Activated naive CD8-positive, alpha-beta T cell treated with anti-CD3 and anti-CD28 coated beads, Interleukin-2, amount 10 ng/mL, durations not matched to agents 7 days and 5 days (primary cell): ENCODE data around the gene SEPTIN1. TPM values are rescaled to one million over a fixed set of nuclear protein-coding genes. Genes with fewer than 3 reads are reported as not detected.

ENCODE experiments used
- ATAC-seq: fragments of 150-1000 bp; cut with Tn5 transposase; one replicate; pipeline ENCODE4 v1.10.0; 2021; ENCODE audit warnings: low read depth, moderate library complexity
- POLR2A ChIA-PET: fragments of 350-600 bp; sonication (Branson Sonifier 250); formaldehyde crosslinking; loops from one replicate; lab custom pipeline; 2021; ENCODE audit warnings: antibody characterized with exemption; lab: Charles Lee
- DNase-seq: peaks from one replicate; pipeline ENCODE4 v3.0.0; 2021
- H3K27ac Mint-ChIP-seq: one replicate; pipeline ENCODE4 v1.8.0; 2022; ENCODE audit warnings: mild to moderate bottlenecking, mixed read lengths
- H3K27me3 Mint-ChIP-seq: one replicate; pipeline ENCODE4 v1.8.0; 2022; ENCODE audit warnings: mild to moderate bottlenecking, moderate library complexity, mixed read lengths
- H3K36me3 Mint-ChIP-seq: one replicate; pipeline ENCODE4 v1.8.0; 2021; ENCODE audit warnings: mild to moderate bottlenecking, mixed read lengths
- H3K4me1 Mint-ChIP-seq: one replicate; pipeline ENCODE4 v1.8.0; 2021; ENCODE audit warnings: mixed read lengths
- H3K4me3 Mint-ChIP-seq: one replicate; pipeline ENCODE4 v1.8.0; 2022; ENCODE audit warnings: mild to moderate bottlenecking, moderate library complexity, mixed read lengths
- H3K9me3 Mint-ChIP-seq: one replicate; pipeline ENCODE4 v1.8.0; 2021; ENCODE audit warnings: mixed read lengths
- total RNA-seq, 2 experiments: library from RNA; stranded (reverse); gene quantifications; one replicate each; pipeline ENCODE4 v1.2.3, GENCODE V29; 2021

Gene SEPTIN1
- total RNA-seq, 2 experiments from 2014 or later: 293 to 318 TPM

DNA sequence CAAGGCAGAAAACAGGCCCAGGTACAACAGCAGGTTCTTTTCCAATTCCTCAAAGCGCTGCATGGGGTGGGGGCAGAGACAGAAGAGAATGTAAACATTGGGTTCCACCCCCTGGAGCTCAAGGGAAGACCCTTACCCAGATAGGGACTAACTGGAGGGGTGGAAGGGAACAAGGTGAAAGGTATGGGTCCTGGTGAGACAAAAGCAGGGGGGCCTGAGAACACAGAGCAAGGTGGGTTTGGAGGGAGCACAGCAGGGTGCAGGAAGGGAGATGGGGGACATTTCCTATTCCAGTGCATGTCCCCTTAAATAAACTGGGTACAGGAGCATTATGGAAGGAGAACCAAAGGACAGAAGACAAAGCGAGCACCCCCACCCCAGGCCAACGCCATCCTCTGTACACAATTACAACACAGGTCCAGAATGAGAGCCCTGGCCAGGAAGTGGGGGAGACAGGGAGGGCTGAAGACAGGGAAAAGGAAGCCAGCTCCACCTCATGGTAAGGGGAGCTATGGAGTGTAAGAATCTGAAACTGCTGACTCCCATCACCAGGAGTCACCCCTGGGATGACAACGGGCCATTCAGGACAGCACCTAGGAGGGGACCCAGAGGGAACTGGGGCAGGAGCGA, 25.2 kb downstream of the SEPTIN1 start:
- DNase-seq: no peak
- Mint-ChIP-seq H3K4me3 (no peak overlapping the region), H3K27me3 (no peaks in the 10 kb centered on the region), H3K9me3 (no peaks in the 10 kb centered on the region), H3K27ac (peak overlapping the region; percentile 22), H3K36me3 (peaks cover 18% of the 10 kb centered on the region), H3K4me1 (peaks cover 29% of the 10 kb centered on the region)
- POLR2A ChIA-PET: interaction anchor here (0.7 to 1.5 kb wide), 6 partner anchors 10 to 172 kb away, joined by 3 to 6 read pairs (median 4); partner anchors contain the start of genes TBC1D10B and ZNF771
- ATAC-seq: no peak

DNA sequence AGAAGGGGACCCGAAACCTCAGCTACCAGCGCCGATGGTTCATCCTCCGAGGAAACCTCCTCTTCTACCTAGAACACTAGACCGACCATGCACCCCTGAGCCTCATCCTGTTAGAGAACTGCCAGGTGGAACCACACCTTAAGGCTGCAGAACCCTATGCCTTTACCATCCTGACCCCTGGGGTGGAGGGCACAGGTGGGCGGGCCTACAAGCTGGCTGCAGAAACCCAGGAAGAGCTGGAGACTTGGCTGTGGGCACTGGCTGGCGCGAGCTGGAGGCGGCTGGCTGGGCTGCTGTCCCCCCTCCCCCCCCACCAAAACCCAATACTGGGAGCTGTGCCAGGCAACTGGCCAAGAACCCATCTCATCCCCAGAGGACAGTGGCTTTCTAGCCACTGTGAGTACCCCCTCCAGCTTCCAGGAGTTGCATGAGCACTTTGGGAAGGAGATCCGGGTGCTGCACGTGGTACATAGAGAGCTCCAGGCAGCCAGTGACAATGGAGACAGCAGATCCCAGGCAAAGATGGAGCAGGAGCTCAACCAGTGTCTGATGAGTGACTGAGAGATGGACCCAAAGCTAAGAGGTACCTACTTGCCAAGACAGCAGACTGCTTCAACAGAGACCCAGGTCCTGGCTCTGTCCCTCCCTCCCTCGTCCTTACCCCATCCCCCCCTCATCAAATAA, 25.8 kb downstream of the SEPTIN1 start:
- POLR2A ChIA-PET: interaction anchor here (0.7 to 1.5 kb wide), 7 partner anchors 13 to 171 kb away, joined by 3 to 6 read pairs (median 5); partner anchors contain the start of genes SEPTIN1, TBC1D10B and ZNF771
- Mint-ChIP-seq H3K9me3 (no peaks in the 10 kb centered on the region), H3K4me1 (peaks cover 30% of the 10 kb centered on the region), H3K27ac (peak overlapping the region; percentile 87), H3K4me3 (peak overlapping the region; percentile 94), H3K27me3 (no peaks in the 10 kb centered on the region), H3K36me3 (peaks cover 17% of the 10 kb centered on the region)
- ATAC-seq: no peak
- DNase-seq: no peak

DNA sequence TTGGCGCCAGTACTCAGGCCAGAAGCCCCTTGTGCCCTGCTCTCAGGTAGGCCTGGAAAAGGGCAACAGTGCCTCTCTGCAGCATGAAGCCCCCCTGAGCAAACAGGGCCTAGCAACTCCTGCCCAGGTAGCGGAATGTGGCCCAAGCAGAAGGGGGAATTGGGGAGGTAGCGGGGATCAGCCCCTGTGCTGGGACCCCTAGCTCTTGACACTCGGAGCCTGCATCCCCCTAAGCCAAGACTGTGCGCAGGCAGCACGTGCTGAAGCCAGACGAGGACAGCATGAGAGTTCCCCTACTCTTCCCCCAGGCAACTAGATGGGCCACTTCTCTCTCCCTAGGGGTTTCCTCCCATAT, 26.4 kb downstream of the SEPTIN1 start:
- ATAC-seq: no peak
- Mint-ChIP-seq H3K27me3 (no peaks in the 10 kb centered on the region), H3K4me3 (peak overlapping the region; percentile 94), H3K36me3 (peaks cover 16% of the 10 kb centered on the region), H3K27ac (peak overlapping the region; percentile 87), H3K4me1 (peaks cover 28% of the 10 kb centered on the region), H3K9me3 (no peaks in the 10 kb centered on the region)
- no peak for DNase-seq
- POLR2A ChIA-PET: interaction anchor here (1.1 to 2.0 kb wide), 7 partner anchors 9 to 263 kb away, joined by 4 to 9 read pairs (median 5); partner anchors contain the start of genes SEPTIN1 and TBC1D10B

DNA sequence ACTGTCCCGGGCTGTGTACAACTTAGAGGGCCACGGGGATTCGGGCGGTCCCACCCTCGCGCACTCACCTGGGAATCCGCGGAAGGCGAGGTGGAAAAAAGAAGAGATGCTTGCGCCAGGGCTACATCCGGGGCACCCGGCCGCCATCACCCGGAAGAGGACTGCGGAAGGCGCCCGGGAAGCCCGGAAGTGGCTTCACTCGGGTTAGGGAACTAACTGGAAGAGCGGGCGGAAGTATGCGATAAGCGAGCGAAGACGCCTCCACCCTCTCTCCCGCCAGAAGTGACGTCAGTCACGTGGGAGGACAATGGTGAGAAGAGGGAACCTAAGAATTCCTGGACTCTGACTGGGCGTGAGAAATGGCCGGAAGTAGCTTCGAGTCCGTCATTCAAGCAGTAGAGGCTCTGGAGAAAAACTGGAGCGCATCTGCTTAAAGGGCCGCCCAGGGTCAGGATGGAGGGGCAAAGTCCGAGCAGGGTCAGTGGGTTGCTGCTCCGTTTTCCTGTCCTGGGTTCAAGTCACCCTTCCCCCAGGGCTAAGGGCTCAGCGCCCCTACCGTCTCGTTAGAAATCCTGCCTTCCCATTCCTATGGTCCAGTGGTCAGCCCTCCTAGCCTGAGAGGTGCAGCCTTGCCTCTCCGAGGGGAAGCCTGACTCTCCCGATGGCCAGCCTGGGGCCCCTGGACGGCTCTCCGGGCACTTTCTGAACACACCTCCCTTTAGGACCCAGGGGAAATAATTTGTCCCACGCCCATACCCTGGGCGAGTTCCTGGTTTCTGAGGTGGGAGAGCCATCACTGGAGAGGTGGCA, 27.0 kb downstream of the SEPTIN1 start, which contains the start of gene CD2BP2:
Gene CD2BP2, minus strand, starts transcription at position 165 of the 810 bp plus-strand sequence. CDS start 627 bp downstream, outside the sequence.
- Mint-ChIP-seq H3K36me3 (peaks cover 13% of the 10 kb centered on the region), H3K9me3 (no peaks in the 10 kb centered on the region), H3K4me3 (peak within 1 kb of the TSS; percentile 94), H3K4me1 (peaks cover 31% of the 10 kb centered on the region), H3K27me3 (no peaks in the 10 kb centered on the region), H3K27ac (peak within 1 kb of the TSS; percentile 90)
- ATAC-seq (peak; percentile 81), DNase-seq (peak; percentile 88)
- POLR2A ChIA-PET: interaction anchor here (1.1 to 2.7 kb wide), 10 partner anchors 9 to 263 kb away, joined by 4 to 13 read pairs (median 6); partner anchors contain the start of genes SEPTIN1, TBC1D10B and ZNF48

DNA sequence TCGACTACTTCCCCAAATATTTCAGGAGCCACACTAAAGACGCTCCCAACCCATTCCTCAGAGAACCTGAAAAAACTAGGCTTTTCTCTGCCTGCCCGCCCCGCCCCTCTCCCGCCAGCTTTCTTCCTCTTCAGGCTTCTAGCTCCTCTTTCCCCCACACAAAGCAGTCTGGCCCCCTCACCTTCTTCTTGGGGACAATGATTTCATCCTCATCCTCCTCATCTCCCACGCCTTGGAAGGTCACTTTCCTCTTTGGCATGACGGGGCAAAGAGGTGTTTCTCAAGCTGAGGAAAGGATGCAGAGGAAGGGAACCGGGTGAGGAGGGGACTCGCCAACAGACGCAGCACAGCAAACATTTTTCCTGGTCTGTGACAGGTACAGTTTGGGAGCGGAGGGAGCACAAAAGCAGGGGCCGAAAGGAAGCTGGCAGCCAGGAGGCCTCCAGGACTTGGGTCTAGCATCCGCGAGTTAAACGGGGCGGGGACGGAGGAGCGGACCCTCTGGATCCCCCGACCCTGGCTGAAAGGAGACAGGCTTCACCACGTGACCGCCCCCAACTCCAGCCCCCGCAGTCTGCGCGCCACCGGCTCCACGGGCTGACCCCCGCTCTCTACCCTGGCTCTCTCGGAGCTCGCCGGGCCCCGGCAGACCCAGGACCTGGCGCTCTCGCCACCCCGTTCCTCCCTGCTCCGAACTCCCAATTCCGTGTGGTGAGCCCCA, 27.8 kb downstream of the SEPTIN1 start:
- POLR2A ChIA-PET: interaction anchor here (0.6 to 2.7 kb wide), 12 partner anchors 8 to 262 kb away, joined by 3 to 13 read pairs (median 6); partner anchors contain the start of genes SEPTIN1, TBC1D10B and ZNF48
- Mint-ChIP-seq H3K27ac (peak overlapping the region; percentile 90), H3K4me1 (peaks cover 37% of the 10 kb centered on the region), H3K27me3 (no peaks in the 10 kb centered on the region), H3K9me3 (no peaks in the 10 kb centered on the region), H3K36me3 (peaks cover 15% of the 10 kb centered on the region), H3K4me3 (peak overlapping the region; percentile 94)
- ATAC-seq: peak; percentile 42
- no peak for DNase-seq

DNA sequence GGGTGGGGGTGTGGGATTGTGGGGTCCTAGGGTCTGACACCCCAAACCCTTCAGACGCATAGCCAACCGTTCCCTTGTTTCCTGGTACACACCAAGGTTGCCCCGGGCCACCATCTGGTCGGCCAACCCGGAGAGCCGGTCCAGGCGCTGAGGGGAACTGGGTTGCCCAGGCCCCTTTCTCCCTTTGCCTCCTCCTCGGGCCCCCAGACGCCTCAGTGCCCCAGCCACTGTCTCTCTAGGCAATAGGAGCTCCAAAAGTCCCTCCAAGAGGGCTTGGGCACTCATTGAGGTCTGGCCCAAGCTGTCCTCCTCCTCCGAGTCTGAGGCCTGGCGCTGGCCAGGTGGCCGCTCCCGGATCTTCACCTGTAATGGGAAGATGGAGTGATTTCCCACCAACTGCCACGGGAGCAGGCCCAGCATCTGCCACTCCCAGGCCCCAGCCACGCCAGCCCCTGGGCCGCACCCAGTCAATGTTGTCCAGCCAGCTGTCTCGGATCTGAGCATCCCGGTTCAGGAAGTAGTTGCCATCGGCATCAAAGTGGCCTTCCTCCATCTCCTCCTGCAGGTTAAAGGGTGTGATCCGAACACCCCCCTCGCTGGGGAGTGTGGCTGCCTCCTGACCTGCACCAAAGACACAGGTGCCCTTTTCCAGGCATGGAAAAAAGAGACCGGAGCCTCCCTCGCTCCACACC, 28.8 kb downstream of the SEPTIN1 start:
- peaks cover 19% of the 10 kb centered on the region for H3K36me3 Mint-ChIP-seq
- H3K4me1 Mint-ChIP-seq: peaks cover 44% of the 10 kb centered on the region
- POLR2A ChIA-PET: interaction anchor here (1.2 to 2.7 kb wide), 6 partner anchors 7 to 56 kb away, joined by 5 to 13 read pairs (median 8); partner anchors contain the start of genes SEPTIN1 and TBC1D10B
- H3K27ac Mint-ChIP-seq: no peak overlapping the region
- H3K27me3 Mint-ChIP-seq: no peaks in the 10 kb centered on the region
- no peak for DNase-seq
- H3K4me3 Mint-ChIP-seq: peak overlapping the region; percentile 94
- no peak for ATAC-seq
- no peaks in the 10 kb centered on the region for H3K9me3 Mint-ChIP-seq

DNA sequence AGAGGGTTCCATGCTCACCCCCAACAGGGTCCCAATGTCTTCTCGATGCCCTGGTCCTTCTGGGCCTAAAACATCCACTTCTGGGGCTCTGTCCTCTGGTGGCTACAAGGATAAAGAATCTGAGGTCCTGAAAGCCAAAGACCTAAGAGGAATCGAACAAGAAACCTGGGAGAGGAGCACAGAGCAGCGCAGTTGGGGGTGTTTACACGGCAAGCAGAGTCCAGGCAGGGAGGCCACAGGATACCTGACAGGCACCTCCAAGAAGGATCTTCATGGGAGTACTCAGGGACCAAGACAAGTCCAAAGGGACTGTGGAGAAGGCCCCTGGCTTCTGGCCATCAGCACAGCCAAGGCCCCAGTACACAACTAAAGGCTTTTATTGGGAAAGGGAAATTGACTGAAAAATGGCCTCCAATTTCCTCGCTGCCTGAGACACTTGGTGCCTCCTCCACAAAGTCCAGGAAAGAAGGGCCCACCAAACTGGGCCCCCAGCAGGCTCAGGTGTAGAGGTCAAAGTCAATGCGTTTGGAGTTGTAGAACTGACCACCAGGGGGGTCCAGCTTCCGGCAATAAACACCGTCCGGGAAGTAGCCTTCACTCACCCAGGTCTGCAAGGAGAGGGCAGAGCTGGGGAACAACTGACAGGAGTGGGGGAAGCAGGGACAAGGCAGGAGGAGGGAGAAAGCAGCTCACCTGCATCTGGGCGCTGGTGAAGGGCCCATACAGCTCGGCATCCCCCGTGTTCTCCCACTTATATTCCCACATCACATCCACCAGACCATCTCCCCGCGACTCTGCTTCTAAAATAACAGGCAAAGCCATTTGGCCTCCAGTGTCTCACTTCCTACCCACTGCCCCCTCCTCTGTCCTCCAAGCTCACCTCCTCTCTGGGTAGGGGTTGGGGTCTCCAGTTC, 29.6 kb downstream of the SEPTIN1 start:
- POLR2A ChIA-PET: interaction anchor here (2.7 kb wide), 1 partner anchor 17 kb away, joined by 13 read pairs; no protein-coding TSS in a partner anchor
- H3K27ac Mint-ChIP-seq: no peak overlapping the region

DNA sequence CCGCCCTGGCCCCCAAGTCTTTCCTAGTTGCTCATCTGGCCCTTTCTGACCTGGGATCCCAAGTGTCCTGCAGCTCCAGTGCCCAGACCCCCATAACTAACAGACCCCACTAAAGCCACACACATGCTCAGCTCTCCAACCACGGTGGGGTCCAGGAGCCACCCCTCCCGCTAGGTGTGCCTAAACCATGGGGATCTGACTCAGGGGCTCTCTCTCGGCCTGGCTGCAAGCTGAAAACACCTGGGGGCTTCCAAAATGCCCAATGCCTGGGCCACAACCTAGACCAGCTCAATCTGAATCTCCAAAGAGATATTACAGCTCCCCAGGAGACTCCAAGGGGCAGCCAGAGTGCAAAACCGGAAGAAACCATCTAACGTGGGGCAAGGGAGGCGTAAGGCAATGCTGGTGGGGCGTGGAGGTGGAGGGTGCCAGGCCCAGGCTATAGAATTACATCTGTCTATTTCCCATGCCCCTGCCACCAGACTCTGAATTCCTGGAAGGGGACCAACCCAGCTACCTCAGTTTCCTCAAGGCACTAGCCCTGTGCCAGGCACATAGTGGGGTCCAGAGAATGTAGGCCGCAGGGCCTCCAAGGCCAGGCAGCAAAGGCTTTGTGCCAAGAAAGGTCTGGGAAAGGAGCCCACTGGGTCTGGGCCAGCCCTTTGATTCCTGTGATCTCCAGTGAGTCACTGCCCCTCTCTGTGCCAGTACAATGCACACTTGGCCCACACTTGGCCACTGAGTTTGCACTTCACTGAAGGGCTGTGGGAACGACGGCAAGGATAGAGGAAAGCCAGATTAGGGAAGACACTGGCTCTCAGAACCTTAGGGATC, 30.6 kb downstream of the SEPTIN1 start:
- ATAC-seq (no peak), DNase-seq (no peak)
- Mint-ChIP-seq H3K4me3 (no peak overlapping the region), H3K36me3 (peaks cover 19% of the 10 kb centered on the region), H3K27me3 (no peaks in the 10 kb centered on the region), H3K4me1 (peaks cover 40% of the 10 kb centered on the region), H3K27ac (peak overlapping the region; percentile 9), H3K9me3 (no peaks in the 10 kb centered on the region)
- POLR2A ChIA-PET: no interaction called here

More for the DNA sequence above, 29.6 kb downstream of the SEPTIN1 start:
- DNase-seq (no peak), ATAC-seq (no peak)
- no peaks in the 10 kb centered on the region for H3K9me3 Mint-ChIP-seq
- no peaks in the 10 kb centered on the region for H3K27me3 Mint-ChIP-seq
- peaks cover 19% of the 10 kb centered on the region for H3K36me3 Mint-ChIP-seq
- peak overlapping the region; percentile 24 for H3K4me3 Mint-ChIP-seq
- peaks cover 44% of the 10 kb centered on the region for H3K4me1 Mint-ChIP-seq

DNA sequence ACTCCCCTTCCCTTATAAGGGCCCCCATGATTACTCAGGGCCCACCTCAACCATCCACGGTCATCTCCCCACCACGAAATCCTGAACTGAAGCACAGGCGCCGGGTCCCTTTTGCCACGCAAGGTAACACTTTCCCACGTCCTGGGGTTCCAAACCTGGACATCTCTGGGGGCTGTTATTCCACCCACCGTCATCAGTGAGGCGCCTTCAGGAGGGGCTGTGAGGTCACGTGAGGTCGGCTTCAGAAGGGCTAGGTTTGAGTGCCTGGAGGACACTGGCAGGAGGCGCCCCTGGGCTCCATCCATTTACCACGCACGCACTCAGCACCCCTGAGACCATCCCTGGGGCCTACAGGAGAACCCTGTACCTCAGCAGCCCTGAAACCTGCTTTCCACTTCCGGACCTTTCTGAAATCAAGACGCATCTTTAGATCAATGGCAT, 31.3 kb downstream of the SEPTIN1 start:
- Mint-ChIP-seq H3K36me3 (peaks cover 19% of the 10 kb centered on the region), H3K27me3 (no peaks in the 10 kb centered on the region)

DNA sequence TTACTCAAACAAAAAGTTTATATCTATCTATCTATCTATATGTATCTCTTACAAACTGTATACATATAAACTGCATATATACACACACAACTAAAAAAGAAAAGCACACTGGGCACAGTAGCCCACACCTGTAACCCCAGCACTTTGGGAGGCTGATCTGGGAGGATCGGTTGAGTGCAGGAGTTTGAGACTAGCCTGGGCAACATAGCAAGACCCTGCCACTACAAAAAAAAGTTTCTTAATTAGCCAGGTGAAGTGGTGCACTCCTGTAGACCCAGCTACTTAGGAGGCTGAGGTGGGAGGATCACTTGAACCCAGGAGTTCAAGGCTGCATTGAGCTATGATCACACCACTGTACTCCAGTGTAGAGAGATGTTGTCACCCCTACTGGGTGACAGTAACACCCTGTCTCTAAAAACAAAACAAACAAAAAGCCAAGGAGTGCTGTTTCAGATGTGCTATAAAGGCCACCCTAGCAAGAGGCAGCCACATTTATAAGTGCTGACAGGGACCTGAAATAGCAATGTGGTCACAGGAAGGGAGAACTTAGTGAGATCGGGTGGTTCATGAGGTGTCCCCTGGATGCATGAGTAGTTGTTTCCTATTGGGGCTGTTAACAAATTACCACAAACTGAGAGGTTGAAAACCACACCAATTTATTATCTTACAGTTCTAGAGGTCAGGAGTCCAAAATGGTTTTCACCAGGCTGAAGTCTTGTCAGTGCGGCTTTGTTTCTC, 32.1 kb downstream of the SEPTIN1 start:
- DNase-seq (no peak), ATAC-seq (peak; percentile 9)
- peaks cover 19% of the 10 kb centered on the region for H3K36me3 Mint-ChIP-seq
- H3K4me1 Mint-ChIP-seq: peaks cover 33% of the 10 kb centered on the region
- H3K27ac Mint-ChIP-seq: peak overlapping the region; percentile 72
- no peaks in the 10 kb centered on the region for H3K9me3 Mint-ChIP-seq
- POLR2A ChIA-PET: no interaction called here
- H3K27me3 Mint-ChIP-seq: no peaks in the 10 kb centered on the region
- H3K4me3 Mint-ChIP-seq: no peak overlapping the region

More for the DNA sequence above, 31.3 kb downstream of the SEPTIN1 start:
- peaks cover 36% of the 10 kb centered on the region for H3K4me1 Mint-ChIP-seq
- no peak overlapping the region for H3K27ac Mint-ChIP-seq
- no peak for ATAC-seq
- no peak overlapping the region for H3K4me3 Mint-ChIP-seq
- POLR2A ChIA-PET: no interaction called here
- H3K9me3 Mint-ChIP-seq: no peaks in the 10 kb centered on the region
- no peak for DNase-seq
